Fibroblast of gingiva (primary cell): Measurements from ENCODE around the gene UBXN2A.
"Not testable (repeated sequence)": the region's sequence is repeated elsewhere in the genome, so short reads cannot be mapped to it uniquely, and the experiment has no call there.

ENCODE experiments used
- DNase-seq: peaks from one replicate; pipeline ENCODE4 v3.0.0-alpha.2; 2011; ENCODE audit warnings: low read depth

UBXN2A gene

DNA sequence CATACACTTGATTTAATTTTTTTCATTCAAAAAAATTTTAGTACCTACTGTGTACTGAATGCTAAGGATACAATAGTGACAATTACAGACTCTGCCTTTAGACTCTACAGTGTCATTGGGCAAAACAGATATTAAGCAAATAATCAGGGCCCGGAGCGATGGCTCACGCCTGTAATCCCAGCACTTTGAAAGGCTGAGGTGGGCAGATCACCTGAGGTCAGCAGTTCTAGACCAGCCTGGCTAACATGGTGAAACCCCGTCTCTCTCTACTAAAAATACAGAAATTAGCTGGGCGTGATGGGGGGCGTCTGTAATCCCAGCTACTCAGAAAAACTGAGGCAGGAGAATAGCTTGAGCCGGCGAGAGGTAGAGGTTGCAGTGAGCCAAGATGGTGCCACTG, 1.4 kb downstream of the UBXN2A start:
- DNase-seq: no peak

DNA sequence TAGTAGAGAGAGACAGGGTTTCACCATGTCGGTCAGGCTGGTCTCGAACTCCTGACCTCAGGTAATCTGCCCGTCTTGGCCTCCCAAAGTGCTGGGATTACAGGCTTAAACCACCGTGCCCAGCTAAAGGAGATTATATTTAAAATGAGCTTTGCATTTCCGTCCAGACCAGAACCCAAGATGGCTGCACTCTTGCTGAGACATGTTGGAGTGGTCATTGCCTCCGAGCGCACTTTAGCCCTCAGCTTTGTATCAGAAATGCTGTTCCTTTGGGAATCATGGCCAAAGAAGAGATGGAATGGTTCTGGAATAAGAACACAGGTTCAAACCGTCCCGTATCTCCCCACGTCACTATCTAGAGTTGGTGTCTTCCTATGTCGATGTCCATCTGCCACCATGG, 3.4 kb downstream of the UBXN2A start:
- DNase-seq: no peak

DNA sequence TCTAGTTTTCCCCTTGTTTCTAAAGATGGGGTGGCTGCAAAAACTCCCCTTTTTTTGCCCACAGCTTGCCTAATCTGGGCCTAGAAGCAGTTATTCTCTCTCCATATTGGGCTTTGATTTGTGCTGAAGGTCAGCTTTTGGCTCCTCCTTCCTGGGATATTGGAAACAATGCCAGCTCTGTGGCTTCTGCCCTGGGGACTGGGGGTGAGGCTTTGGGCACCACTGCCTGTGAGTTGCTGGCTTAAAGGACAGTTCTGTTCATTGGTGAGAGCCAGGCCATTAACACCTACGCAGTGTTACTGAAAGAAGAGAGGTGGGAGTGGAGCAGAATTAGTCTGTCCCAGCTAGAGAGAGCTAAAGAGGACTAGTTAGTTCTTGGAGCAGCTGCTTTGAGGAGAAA, 4.3 kb downstream of the UBXN2A start:
- DNase-seq: peak; percentile 12

DNA sequence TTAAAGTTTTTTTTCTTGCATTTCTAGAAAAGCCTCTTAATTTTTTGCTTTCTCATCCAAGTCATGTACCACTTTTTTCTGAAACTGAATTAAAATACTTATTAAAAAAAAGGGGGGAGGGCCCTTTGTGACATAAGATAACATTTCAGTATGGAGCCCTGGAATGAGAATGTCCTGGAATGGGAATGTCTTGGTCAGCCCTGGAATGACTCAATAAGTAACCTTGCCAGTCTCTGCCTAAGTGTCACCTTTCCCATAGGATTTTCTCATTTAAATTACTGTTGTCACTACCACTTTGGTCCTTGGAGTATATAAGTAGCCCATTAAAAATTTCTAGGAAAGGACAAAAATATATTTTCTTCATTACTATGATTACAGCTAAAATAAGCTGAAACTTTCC, 4.7 kb downstream of the UBXN2A start:
- no peak for DNase-seq

DNA sequence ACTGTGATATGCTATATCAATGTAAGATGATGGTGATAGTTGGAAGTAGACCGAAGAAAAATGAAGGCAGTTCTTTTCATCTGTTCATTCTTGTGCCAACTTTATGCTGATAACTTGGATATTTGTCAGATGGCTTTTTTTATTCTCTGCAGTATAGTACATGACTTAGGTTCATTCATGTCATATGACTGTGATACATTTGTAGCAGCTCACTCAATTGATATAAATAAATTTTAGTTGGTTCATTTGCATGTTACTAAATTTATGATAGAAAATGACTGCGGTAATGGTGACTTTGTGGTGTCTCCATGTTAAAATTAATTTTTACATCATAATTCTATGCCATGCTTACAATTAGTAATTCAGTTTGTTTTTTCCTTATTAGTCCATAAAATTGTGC, 7.1 kb downstream of the UBXN2A start:
- no peak for DNase-seq

DNA sequence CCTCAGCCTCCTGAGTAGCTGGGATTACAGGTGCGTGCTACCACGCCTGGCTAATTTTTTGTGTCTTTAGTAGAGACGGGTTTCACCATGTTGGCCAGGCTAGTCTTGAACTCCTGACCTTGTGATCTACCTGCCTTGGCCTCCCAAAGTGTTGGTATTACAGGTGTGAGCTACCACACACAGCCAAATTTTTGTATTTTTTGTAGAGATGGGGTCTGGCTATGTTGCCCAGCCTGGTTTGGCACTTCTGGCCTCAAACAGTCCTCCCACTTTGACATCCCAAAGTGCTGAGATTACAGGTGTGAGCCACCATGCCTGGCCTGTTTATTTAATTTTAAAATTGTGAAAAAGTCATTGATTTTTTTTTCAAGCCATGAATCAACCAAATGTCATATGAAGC, 12.3 kb downstream of the UBXN2A start:
- not testable (repeated sequence) for DNase-seq

DNA sequence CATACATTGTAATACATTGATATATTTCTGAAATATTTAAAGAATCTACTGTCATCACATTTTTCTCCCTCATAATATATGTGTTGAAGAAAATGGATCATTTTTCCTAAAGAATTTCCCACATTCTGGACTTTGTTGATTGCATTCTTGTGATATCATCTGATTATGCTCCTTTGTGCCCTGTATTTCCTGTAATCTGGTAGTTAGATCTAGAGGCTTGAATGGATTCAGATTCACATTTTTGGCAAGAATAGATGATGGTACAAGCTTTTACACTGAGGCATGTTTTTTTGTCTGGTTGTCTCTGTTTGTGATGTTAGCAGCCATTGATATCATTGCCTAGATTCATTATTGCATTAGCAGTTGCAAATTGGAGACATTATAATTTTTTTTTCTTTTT, 13.4 kb downstream of the UBXN2A start:
- no peak for DNase-seq

DNA sequence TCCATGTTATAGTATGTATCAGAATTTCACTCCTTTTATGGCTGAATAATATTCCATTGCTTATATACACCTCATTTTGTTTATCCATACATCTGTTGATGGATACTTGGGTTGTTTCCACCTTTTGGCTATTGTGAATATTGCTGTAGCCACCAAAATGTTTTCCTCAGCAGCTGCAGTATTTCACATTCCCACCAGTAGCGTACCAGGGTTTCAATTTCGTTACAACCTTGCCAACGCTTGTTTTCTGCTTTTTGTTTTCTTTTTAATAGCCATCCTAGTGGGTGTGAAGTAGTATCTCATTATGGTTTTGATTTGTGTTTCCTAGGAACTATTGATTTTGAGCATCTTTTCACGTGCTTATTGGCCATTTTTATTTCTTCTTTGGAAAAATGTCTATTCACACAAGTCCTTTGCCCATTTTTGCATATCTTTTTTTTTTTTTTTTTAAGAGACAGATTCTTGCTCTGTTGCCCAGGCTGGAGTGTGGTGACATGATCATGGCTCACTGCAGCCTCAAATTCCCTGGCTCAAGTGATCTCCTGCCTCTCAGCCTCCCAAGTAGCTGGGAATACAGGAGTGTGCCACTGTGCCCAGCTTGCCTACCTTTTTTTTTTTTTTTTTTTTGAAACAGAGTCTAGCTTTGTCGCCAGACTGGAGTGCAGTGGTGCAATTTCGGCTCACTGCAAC, 14.2 kb downstream of the UBXN2A start:
- peak; percentile 43 for DNase-seq

DNA sequence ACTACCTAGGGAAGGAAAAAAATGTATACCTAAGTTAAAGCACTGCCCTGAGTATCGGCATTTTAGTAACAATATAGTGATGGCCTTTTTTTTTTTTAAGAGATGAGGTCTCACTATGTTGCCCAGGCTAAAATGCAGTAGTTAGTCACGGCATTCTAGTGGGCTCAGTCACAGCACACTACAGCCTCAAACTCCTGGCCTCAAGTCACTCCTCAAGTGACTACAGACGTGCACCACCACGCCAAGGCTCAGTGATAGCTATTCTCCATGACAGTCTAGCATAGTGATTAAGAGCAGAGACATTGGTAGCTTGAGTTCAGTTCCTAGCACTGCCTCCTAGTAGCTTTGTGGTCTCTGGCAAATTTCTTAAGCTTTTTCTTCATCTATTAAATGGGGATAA, 27.6 kb downstream of the UBXN2A start:
- no peak for DNase-seq

DNA sequence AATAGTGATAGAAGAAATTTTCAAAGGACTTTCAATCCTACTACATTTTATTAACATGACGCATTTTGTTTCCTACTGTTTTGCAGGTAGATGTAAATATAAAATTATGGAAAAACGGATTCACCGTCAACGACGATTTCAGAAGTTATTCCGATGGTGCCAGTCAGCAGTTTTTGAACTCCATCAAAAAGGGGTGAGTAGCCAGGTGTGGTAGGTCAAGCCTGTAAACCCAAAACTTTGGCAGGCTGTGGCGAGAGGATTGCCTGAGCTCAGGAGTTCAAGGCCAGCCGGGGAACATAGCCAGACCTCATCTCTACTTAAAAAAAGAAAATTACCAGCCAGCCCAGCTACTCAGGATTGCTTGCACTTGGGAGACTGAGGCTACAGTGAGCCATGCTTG, 36.6 kb downstream of the UBXN2A start:
- DNase-seq: no peak

DNA sequence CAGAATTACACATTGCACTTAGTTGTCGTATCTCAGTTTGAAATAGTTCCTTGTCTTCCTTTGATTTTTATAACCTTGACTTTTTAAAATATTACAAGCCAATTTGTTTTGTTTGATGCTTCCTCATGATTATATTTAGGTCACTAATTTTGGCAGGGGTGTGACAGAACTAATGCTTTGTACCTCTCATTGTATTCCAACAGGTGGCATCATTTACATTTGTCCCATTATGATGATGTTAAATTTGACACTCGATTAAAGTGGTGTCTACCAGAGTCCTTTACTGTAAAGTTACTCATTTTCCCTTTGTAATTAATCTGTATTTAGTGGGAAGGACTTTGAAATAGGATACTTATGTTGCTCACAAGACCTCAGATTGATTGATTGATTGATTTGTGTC, 48.1 kb downstream of the UBXN2A start:
- no peak for DNase-seq

DNA sequence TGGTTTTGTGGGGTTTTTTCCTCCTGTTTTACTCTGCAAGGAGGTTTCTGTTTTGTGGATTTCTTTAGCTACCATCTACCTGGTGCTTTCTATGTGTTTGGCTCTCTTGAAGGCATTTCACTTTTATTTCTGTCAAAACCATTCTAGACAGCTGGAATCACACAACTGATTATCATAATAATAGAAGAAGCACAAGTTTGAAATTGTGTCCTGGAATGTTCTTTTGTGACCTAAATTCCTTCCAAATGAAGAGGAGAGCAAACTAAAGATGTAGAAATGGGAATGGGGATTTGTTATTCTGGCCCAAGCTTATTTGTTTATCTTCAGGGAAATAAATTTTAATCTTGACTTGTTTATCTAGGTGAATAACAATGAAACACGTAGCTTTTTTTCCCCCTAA, 52.7 kb downstream of the UBXN2A start:
- DNase-seq: no peak

DNA sequence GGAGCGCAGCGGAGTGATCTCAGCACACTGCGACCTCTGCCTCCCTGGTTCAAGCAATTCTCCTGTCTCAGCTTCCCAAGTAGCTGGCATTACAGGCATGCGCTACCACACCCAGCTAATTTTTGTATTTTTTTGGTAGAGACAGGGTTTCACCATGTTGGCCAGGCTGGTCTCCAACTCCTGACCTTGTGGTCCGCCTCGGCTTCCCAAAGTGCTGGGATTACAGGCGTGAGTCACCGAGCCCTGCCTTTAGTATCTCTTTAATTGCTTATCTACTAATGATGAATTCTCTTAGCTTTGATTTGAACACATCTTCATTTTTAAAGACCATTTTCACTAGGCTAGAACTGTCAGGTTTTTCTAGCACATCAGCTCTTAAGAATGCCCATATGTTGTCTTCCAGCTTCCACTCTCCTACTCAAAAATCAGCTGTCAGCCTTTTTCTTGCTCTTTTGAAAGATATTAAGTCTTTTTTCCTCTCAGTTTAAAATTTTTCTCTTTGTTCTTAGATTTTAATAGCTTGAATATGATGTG, 53.5 kb downstream of the UBXN2A start:
- no peak for DNase-seq

DNA sequence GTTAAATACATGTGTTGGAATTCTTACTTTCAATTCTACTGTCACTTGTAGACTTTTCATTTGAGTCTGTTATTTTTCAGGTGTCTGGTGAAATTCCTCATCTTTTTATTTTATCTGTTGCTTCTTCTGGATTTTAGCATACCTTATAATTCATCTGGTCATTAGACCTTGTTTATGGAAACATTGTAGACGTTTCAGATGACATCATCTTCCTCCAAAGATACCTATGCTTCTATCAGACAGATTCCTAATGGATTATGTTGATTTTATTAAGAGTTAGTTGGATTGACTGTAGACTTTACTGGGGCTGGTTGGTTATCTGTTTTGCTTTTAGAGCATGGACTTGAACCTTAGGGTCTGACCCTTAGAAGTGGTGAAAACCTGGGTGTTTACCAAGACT, 54.3 kb downstream of the UBXN2A start:
- DNase-seq: no peak

DNA sequence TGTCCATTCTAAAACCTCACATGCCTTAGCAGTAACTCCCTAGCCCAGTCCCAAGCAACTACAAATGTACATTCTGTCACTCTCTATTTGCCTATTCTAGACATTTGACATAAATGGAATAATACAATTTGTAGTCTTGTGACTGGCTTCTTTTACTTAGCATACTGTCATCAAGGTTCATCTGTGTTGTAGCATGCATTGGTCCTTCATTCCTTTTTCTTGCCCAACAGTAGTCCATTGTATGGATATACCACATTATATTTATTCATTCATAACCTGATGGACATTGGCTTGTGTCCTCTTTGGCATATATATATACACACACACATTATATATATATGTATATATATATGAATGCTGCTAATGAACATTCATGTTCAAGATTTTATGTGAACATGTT, 67.4 kb downstream of the UBXN2A start:
- no peak for DNase-seq

DNA sequence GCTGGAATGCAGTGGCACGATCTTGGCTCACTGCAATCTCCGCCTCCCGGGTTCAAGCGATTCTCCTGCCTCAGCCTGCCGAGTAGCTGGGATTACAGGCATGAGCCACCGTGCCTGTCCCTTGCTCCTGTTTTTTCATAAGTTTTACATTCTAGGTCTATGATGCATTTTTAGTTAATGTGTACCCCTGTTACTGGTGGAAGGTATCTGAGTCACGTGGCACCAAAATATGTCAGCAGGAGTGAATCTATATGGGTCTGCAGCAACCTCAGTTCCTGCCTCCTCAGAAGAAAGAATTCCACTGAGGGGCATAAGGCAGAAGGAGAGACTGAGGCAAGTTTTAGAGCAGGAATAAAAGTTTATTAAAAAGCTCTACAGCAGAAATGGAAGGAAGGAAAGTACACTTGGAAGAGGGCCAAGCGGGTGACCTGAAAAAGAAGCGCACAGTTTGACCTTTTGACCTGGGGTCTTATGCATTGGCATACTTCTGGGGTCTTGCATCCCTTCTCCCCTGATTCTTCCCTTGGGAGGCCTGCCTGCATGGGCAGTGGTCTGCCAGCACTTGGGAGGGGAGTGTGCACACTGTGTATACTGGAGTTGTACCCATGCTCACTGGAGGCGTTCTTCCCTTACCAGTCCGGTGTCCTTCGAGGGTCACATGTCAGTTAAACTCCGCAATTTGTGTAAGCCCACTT, 68.6 kb downstream of the UBXN2A start:
- no peak for DNase-seq

DNA sequence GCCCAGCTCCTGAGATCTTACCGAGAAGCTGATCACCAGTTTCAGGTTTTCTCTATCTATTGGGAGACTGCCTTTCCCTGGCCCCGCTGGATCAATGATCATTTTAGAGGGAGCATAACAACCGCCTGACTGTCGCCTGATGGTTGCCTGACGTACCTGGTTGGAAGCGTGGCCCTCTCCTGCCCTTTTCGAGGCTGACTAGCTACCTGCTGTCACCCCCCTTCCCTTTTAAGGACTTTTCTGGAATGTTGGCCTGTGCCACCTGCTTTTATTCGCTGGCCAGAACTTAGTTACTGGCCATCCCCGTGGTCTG, 69.1 kb downstream of the UBXN2A start:
- no peak for DNase-seq

DNA sequence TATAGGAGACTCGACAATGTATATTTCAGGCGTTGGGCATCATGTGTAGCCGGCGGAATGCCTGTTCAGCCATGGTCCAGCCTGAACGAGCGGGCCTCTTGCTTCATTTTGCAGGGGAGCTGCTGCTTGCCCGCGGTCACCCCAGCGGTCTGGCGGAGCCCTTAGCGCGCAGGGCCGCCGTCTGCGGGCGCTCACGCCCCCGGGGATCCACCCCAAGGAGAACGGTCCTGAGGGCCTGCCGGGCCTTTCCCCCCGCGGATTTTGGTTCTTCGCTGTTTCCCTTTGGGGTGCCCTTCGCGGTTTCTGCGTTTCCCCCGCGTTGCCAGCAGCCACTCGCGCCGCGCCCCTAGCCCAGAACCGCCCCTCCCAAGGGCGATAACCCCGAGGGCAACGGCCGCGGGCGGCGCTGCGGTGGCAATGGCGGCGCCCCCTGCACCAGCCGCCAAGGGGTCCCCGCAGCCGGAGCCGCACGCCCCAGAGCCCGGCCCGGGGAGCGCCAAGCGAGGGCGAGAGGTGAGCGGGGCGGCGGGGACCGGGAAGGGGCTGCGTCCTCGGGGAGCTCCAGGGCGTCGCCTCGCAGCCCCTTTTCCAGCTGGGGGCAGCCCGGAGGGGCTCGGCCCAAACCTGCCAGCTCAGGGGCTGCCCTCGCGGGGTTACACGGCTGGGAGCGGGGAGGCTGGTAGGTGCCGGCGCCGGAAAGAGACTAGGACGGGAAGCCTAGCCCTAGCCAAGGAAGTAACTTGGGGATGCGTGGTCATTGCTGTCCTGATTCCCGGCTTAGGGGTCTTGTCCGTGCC, 69.6 kb downstream of the UBXN2A start, which contains the start of gene MFSD2B:
Gene MFSD2B (plus strand): TSS at position 406 of the 797 bp plus-strand sequence. CDS start 12 bp downstream, at position 418.
- no peak for DNase-seq

DNA sequence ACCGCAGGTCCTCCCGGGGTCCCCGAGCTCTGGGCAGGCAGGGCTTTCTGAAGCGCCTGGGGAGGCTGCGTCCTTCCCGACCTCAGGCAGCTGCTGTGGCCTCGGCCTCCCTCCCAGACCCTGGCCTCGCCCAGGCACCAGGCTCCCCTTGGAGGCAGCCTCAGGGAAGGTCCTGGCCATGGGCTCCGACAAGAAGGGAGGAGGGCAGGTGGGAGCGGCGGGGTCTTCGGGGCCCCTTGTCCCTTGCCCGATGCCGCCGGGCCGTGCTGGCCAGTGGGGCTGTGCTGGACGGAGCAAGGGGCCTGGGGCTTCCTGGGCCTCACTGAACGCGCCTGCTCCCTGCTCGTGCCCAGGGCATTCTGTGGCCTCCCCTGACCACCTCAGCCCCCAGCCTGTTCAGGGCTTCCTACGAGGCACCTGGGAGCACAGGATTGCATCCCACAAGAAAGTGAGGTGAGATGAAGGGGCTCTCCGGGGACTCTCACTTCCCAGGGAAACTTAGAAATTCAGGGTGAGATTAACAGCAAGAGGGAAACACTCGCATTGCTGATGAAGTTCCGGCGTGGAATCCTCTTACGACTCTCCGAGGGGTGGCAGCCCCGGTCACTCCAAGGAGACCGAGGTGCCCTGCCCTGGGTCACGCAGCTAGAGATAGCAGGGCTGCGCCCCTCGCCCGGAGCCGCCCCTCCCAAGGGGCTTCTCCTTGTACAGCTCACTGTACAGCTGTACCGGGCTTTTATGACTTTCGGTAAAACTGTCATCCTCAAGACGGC, 70.4 kb downstream of the UBXN2A start:
- DNase-seq: no peak

DNA sequence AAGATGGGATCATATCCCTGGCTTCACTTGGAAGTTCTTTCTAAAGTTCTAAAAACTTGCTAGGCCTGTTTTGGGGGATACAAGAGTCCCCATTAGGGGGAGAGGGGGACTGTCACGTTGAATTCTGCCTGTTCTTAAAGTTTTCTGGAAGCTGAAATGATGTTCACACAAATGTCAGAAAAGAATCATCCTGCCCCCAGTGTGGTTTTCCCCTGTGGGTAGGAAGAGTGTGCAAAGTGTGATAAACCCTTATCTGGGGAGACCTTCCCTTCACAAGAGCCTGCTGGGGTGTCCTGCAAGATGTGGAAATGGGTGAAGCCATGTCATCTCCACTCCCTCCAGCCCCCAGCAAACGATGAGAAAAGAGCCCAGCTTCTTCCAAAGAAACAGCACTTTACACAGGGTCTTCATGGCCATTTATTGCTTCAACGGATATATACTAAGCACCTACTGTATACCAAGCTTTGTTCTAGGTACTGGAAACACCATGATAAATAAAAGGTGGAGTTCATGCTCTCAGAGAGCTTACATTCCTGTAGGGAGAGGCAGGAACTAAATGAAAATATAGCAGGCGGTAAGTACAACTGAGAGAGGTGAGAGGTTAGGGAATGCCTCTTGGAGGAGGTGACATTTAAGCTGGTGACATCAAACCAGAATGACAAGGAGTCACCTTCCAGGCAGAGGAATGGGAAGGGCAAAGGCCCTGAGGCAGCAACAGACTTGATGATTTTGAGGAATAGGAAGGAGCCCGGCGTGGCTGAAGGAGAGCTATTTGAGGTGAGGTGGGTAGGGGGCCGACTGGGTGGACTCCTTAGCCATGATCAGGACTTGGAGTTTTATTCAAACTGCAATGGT, 71.2 kb downstream of the UBXN2A start:
- no peak for DNase-seq

DNA sequence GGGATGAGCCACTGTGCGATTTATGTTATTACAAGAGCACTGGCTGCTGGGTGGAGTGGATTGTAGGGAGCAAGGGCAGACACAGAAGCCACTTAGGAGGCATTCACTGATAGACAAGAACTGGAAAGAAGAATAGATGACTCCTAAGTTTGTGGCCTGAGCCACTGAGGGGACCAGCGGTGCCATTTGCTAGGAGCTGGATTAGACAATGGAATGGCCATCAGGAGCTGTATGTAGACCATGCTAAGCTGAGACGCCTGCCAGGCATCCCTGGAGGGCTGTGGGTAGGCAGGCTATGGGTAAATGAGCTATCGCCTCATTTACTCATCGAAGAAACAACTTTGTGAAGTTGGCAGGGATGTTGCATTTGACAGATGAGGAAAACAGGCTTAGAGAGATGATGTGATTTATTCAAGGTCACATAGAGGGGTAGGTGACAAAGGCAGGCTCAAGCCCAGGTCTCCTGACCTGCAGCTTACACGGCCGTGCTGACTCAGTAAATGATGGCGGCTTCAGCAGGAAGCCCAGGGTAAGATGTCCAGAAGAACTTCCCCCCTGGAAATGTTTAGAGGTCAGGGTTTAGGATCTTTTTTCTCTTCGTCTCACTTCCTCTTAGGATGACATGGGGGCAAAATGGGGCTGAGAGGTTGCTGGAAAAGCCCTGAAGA, 72.4 kb downstream of the UBXN2A start:
- no peak for DNase-seq
